GM18873 (cell line): Measurements from ENCODE around the gene ASCL5.

ENCODE experiments used
- ATAC-seq: cut with Tn5 transposase; IDR thresholded peaks from one replicate; pipeline ENCODE4 v1.9.1; 2021; ENCODE audit warnings: mild to moderate bottlenecking, moderate library complexity, moderate number of reproducible peaks; ENCODE audit not compliant: unreplicated experiment, low FRiP score

ASCL5 gene

GRCh38 chr1:201090541-201090940 is 36.4 kb downstream of the ASCL5 start:
- ATAC-seq = no peak

- ATAC-seq = no peak
Measured at GRCh38 chr1:201089596-201089995, 37.4 kb downstream of the ASCL5 start.

DNA sequence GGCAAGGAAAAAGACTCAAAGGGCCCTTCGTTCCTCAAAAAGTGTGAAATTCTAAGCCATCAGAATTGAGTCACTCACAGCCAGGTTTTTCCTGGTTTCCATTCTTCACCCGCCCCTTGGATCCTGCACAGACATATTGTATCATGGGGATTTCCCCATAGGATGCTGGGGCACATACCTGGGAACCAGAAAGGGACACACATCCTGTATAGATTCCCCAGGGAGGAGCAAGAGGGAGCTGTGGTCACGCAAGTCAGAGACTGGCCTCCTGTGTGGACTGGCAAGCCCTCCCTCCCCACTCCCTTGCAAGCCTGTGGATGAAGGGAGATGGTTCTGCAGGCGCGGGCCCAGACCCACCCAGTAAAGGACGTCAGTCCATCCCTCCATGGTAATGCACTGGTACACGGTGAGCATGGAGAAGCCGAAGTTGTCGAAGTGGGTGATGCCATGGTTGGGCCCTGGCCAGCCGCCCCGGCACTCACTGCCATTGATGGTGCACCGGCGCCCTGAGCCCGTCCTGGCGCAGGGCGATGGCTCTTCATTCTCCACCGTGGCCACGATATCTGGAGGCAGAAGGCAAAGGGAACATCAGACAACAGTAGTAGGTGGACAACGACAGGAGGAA is 38.0 kb downstream of the ASCL5 start:
- ATAC-seq = no peak

DNA sequence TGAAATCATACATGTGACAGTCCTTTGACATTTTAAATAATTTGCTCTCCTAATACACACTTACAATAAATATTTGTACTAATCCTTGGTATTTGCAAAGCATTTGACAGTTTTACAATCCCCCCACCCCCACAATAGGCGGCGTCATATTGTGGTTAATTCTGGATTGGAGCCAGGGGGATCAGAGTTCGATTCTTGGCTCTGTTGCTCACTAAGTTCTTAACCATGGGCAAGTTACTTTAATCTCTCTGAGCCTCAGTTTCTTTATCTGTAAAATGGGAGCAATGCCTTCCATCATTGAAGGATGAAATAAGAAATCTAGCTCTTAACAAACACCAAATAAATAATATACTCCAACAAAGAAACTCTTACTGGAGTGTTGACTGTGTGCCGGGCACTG is 38.6 kb downstream of the ASCL5 start:
- no peak for ATAC-seq

DNA sequence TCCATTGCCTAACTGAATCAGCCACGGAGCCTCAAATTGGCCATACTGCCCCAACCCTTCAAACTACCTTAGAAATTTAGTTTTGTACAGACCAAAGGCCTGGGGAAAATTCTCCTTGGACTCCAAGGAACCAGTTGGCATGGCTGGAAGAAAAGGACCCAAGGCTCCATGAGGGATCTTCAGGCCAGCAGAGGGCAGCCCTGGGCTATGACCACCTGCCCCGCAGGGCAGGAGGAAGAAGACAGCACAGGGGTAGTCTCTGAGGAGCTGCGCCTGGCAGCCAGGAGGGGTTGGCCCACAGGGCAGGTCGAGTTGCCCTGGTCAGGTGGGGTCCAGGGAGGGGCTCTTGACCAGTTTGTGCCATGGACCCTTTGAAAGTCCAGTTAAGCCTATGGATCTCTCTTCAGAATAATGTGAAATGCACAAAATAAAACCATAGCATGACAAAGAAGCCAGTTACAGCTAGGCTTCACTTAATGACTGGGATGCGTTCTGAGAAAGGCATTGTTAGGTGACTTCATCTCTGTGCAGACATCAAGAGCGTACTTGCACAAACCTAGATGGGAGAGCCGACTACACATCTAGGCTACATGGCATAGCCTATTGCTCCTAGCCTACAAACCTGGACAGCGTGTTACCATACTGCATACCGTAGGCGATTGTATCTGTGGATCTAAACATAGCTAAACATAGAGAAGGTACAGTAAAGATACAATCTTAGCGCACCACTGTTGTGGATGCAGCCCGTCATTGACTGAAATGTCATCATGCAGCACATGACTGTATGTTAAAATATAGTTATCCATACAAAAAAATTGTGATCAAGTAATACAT is 40.9 kb downstream of the ASCL5 start:
- no peak for ATAC-seq

- ATAC-seq = no peak
Measured at GRCh38 chr1:201084295-201084694, 42.7 kb downstream of the ASCL5 start.

- no peak for ATAC-seq
Measured at GRCh38 chr1:201083741-201084140, 43.2 kb downstream of the ASCL5 start.

- ATAC-seq = no peak
Measured at GRCh38 chr1:201080135-201080534, 46.8 kb downstream of the ASCL5 start.

- no peak for ATAC-seq
Measured at GRCh38 chr1:201077736-201078135, 49.2 kb downstream of the ASCL5 start.

GRCh38 chr1:201077116-201077515 is 49.9 kb downstream of the ASCL5 start:
- ATAC-seq = no peak

DNA sequence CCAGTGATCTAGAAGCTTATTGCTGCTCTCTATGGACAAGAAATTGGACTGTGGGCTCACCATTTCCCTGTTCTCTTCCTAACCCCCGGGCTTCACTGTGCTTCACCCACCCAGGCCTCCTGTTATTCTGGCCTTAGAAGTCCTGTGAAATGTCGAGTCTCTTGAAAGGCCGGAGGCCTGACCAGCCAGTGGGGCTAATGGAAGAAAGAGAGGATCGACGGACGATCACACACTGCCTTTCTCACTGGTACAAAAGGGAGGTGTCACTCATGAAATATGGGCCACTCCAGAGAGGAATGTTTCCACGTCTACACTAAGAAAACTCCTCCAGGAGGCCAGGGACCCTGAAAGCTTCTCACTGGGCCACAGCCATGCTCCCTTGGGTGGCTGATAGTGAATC is 50.9 kb downstream of the ASCL5 start:
- no peak for ATAC-seq

DNA sequence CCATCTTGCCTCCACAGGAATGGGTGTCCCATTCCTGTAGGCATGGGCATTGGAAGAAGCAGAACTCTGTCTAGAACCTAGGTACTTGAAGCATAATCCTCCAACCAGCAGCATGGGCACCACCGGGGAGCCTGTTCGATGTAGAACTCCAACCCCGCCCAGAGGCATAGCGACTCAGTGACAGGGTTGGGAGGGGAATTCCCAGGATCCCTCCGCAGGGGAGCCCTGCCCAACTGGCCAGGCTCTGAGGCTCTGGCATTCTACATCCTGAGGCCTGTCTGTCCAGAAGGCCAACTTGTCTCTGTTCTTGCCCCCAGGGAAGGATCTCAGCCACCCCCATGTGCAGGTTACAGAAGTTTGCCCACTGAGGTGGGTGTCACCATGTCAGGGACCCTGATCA is 53.0 kb downstream of the ASCL5 start:
- ATAC-seq = no peak

- ATAC-seq = no peak
Measured at GRCh38 chr1:201072922-201073321, 54.1 kb downstream of the ASCL5 start.

DNA sequence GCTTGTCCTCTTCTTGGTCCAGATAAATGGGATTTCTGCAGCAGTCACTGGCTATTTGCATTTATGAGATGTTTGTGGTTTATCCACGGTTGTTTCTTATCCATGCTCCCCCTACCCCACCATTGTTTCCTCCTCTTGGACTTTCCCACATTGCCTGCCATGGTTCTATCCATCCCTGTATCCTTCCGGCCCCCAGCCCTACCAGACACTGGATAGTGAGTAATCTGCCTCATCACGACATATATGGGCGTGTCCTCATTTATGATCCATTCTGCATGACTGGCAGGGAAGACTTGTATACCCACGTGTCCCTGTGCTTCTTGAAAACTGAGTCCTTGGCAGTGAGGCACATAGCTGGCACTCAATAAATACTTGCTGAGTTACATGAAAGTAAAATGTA is 54.8 kb downstream of the ASCL5 start:
- no peak for ATAC-seq

GRCh38 chr1:201069636-201070035 is 57.3 kb downstream of the ASCL5 start:
- no peak for ATAC-seq

DNA sequence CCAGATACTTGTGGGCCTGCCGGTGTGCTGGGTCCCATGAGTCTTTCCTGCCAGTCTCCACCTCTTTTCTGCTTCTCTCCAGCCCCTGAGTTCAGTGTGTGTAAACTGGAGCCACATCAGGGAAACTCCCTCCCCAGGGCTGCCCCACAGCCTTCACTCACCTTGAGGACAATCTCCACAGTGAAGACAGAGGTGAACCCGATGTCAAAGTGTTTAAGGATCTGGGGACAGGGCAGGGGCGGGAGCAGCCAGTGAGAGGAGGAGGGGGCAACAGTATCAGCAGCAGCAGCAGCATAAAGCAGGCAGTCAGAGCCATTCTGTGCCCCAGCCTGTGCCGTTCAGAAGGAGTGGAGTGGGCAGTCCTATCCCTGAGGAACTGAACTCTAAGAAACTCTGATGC is 58.0 kb downstream of the ASCL5 start:
- no peak for ATAC-seq

GRCh38 chr1:201066986-201067385 is 60.0 kb downstream of the ASCL5 start:
- ATAC-seq = no peak

DNA sequence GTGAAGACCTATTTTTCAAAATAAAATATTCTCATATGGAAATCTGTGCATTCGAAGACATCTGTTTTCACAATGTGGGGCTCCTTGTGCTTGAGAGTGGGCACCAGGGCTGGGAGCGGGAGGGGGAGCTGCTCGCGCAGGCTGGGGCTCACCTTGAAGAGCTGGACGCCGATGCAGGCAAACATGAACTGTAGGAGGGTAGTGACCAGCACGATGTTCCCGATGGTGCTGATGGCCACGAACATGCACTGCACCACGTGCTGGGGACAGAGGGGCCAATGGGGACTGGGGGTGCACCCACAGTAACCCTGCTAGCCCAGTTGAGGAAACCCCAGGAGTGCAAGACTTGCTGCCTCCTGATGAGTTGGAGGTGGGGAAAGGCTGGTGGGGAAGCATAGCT is 61.3 kb downstream of the ASCL5 start:
- no peak for ATAC-seq

GRCh38 chr1:201064806-201065205 is 62.2 kb downstream of the ASCL5 start:
- ATAC-seq = no peak
